WERI-Rb-1 (cell line): ENCODE data around the gene SPG21.

ENCODE experiments used
- DNase-seq: peaks from one replicate; pipeline ENCODE4 v3.0.0-alpha.2; 2020
- H3K27ac ChIP-seq: fragments of 250-450 bp; sonication (Bioruptor Pico); 2 replicates; pipeline ENCODE4 v1.5.1; 2020; ENCODE audit warnings: mild to moderate bottlenecking, moderate library complexity
- H3K27me3 ChIP-seq: fragments of 250-450 bp; sonication (Bioruptor Pico); 2 replicates; pipeline ENCODE4 v1.5.1; 2021; ENCODE audit warnings: mild to moderate bottlenecking, low read depth, moderate library complexity; ENCODE audit not compliant: insufficient read depth, severe bottlenecking
- H3K36me3 ChIP-seq: fragments of 250-450 bp; sonication (Bioruptor Pico); 2 replicates; pipeline ENCODE4 v1.5.1; 2020; ENCODE audit warnings: mild to moderate bottlenecking, moderate library complexity
- H3K4me3 ChIP-seq: 2 replicates; pipeline ENCODE4 v1.5.1; 2011; ENCODE audit warnings: low read depth, mild to moderate bottlenecking, control low read depth, low read length
- H3K9me3 ChIP-seq: fragments of 250-450 bp; sonication (Bioruptor Pico); 2 replicates; pipeline ENCODE4 v1.5.1; 2021; ENCODE audit warnings: mild to moderate bottlenecking, moderate library complexity; ENCODE audit not compliant: severe bottlenecking
- TF ChIP-seq, protein P1 (sequence below): IDR thresholded peaks from 2 replicates; pipeline ENCODE4 v1.5.1; 2011; ENCODE audit warnings: low read depth, mild to moderate bottlenecking, control low read depth, inconsistent platforms, low read length

The SPG21 gene

DNA sequence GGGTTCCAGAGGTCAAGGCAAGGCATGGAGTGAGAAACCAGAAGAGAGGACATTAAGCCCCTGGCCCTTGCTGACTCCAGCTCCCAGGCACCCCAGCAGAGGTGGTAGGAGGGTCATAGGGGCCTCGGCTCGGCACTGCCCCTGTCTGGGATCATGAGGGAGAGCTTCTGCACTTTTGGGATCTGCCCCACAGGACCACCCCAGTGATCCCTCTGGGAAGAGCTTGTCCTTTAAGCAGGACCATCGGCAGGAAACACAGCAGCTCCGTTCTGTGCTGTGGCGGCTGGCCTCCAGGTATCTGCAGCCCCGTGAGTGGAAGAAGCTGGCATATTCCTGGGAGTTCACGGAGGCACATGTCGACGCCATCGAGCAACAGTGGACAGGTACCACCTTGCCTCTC lies 42.5 kb downstream of the SPG21 start:
- H3K27ac ChIP-seq = no peak overlapping the region
- H3K9me3 ChIP-seq = no peaks in the 10 kb centered on the region
- H3K4me3 ChIP-seq = no peak overlapping the region
- H3K36me3 ChIP-seq = no peaks in the 10 kb centered on the region
- no peaks in the 10 kb centered on the region for H3K27me3 ChIP-seq
- DNase-seq = no peak
- TF ChIP-seq, protein P1, sequence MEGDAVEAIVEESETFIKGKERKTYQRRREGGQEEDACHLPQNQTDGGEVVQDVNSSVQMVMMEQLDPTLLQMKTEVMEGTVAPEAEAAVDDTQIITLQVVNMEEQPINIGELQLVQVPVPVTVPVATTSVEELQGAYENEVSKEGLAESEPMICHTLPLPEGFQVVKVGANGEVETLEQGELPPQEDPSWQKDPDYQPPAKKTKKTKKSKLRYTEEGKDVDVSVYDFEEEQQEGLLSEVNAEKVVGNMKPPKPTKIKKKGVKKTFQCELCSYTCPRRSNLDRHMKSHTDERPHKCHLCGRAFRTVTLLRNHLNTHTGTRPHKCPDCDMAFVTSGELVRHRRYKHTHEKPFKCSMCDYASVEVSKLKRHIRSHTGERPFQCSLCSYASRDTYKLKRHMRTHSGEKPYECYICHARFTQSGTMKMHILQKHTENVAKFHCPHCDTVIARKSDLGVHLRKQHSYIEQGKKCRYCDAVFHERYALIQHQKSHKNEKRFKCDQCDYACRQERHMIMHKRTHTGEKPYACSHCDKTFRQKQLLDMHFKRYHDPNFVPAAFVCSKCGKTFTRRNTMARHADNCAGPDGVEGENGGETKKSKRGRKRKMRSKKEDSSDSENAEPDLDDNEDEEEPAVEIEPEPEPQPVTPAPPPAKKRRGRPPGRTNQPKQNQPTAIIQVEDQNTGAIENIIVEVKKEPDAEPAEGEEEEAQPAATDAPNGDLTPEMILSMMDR = no peak

DNA sequence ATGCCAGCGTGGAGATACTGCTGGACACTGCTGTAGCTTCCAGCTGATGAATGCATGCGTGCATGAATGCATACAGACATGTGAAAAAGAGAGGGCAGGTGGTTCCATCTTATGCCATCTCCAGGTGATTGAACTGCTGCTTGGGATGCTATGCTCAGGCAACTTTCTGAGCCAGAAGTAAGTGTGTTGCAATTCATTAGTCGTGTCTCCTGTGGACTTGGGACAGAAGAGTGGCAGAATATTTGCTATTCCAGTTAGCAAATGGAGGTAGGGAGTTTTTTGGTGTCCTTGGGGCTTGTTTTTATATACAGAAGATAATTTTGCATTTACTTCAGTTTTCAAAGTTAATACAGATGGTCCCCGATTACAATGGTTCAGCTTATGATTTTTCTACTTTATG lies 44.8 kb downstream of the SPG21 start:
- DNase-seq = no peak
- no peaks in the 10 kb centered on the region for H3K36me3 ChIP-seq
- H3K9me3 ChIP-seq = no peaks in the 10 kb centered on the region
- H3K27me3 ChIP-seq = no peaks in the 10 kb centered on the region
- TF ChIP-seq, protein P1 = no peak
- no peak overlapping the region for H3K27ac ChIP-seq
- no peak overlapping the region for H3K4me3 ChIP-seq

DNA sequence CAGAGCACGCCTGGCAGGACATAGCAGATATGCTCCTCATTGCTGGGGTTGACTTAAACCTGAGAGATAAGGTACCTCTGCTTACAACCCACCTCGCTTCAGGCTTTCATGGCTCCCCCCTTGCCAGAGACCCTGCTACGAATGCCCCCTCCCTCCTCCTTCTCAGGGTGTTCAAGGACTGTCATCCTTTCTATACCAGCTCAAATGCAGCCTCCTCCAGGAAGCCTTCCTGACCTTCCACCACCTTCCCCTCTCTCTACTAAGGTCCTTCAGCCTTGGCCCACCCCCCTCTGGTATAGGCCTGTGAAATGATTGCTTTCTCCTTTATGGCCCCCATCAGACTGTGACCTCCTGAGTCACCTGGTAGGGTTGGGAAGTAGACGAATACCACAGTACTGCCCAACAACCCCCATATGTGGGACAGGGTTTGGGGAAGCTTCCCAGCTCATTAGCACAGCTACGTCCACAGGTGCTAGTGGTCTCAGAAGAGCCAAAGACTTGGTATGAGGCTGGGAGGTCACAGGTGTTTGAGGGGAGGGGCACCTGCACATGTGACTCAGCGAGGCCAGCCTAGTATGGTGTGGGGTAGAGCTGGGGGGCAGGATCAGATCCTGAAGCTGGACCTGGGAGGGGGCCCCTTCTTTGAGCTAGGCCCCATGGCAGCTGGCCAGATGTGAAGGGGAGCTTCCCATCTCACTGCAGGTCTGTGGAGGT lies 46.0 kb downstream of the SPG21 start:
- H3K9me3 ChIP-seq = no peaks in the 10 kb centered on the region

DNA sequence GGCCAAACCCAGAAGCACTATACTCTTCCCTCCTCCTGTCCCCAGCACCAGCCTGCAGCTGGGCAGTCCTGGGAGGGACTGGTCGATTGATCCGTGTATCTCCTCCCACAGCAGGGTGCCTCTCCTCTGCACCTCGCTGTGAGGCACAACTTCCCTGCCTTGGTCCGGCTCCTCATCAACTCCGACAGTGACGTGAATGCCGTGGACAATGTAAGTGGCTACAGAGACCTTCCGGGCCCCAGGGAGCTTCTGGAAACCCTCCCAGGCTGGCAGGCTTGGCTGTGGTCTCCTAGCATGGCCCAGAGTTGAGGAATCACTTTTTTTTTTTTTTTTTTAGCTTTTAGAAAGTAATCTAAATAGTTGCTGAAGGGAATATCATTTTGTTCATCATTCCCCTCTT lies 47.4 kb downstream of the SPG21 start:
- Histone ChIP-seq H3K4me3 (no peak overlapping the region), H3K36me3 (no peaks in the 10 kb centered on the region), H3K27me3 (no peaks in the 10 kb centered on the region), H3K9me3 (no peaks in the 10 kb centered on the region), H3K27ac (no peak overlapping the region)
- no peak for DNase-seq
- TF ChIP-seq, protein P1 = no peak

More for the DNA sequence above, 46.0 kb downstream of the SPG21 start:
- Histone ChIP-seq H3K27ac (no peak overlapping the region), H3K27me3 (no peaks in the 10 kb centered on the region), H3K36me3 (no peaks in the 10 kb centered on the region), H3K4me3 (no peak overlapping the region)
- no peak for DNase-seq
- TF ChIP-seq, protein P1 = no peak

DNA sequence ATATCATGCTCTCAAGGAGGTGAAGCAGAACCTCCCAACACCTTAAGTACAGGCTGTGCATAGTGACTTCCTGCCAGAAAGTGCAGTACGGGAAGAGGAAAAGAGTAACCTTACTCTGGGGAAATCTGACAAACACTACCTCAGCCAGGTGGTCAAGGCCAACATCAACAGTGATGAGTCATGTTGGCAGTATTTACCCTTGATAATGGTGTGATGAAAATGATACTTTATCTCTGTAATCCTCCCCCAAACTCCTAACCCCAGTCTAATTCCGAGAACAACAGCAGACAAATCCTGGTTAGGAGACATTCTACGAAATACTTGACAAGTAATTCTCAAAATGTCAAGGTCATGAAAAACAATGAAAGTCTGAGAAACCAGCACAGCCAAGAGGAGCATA lies 51.5 kb downstream of the SPG21 start:
- Histone ChIP-seq H3K27ac (no peak overlapping the region), H3K36me3 (no peaks in the 10 kb centered on the region), H3K9me3 (no peaks in the 10 kb centered on the region), H3K4me3 (no peak overlapping the region), H3K27me3 (no peaks in the 10 kb centered on the region)
- TF ChIP-seq, protein P1 = no peak
- DNase-seq = no peak

DNA sequence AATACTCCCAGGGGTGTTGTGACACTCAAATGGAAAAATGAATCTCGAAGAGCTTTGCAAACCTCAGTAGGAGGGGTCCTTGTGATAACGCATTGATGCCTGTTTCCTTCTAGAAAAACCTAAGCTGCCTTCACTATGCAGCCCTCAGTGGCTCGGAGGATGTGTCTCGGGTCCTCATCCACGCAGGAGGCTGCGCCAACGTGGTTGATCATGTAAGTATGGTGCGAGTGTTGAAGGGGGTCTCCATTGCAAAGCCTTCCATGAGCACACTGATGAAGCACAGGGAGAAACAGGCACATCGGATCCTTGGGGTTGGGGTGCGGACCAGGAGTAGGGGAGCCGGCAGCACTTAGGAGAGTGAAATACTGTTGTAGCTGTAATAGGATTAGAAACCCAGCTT lies 55.7 kb downstream of the SPG21 start:
- DNase-seq = no peak
- TF ChIP-seq, protein P1 = no peak

More for the DNA sequence above, 55.7 kb downstream of the SPG21 start:
- no peak overlapping the region for H3K4me3 ChIP-seq
- no peaks in the 10 kb centered on the region for H3K9me3 ChIP-seq
- no peak overlapping the region for H3K27ac ChIP-seq
- no peaks in the 10 kb centered on the region for H3K36me3 ChIP-seq
- H3K27me3 ChIP-seq = no peaks in the 10 kb centered on the region
